ENCODE data around the gene TWNK. TPM values are rescaled to one million over a fixed set of nuclear protein-coding genes. Genes with fewer than 3 reads are reported as not detected.

TWNK gene
- total and polyA plus RNA-seq, 2 donors from 2014 or later, result 3.8 to 8.9 TPM

DNA sequence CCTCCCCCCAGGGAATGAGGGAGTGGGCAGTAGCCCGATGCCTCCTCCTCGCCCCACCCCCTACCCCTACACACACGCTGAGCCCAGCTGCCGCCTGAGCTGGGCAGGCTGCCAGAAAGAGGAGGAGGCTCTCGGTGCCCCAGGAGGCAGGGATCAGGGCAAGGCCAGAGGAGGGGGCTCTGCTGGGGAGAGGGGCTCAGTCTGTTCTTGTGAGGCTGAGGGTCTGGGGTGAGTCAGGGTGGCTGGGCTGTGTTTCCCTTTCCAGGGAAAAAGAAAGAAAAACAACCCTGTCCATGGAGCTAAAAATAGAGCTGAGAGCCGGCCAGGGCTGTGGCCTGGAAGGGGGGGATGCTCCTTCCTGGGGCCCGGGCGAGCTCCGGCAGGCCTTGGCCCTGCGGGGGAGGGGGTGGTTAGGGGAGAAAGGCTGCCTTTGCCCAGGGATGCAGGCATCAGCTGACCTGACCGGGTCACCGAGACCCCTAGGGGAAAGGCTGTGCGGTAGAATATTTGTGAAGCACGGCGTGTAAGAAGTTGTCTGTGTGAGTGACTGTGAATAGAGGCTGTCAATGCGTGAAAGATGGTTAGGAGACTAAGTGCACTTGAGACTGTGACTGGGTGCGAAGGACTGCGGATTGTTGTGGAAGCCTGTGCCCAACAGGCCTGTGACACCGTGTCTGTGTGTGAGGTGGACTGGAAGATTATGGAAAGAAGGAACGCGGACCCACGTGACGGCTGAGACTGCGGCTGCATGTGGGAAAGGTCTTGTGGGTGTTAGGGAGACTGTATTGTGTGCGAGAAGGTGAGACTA, 11.0 kb downstream of the TWNK start:
- Histone ChIP-seq H3K9me3 (ENCODE audit: control insufficient read depth in 2 of 3, insufficient read depth in 1 of 3, low read length in 3 of 3) (no peaks in the 10 kb centered on the region), H3K36me3 (ENCODE audit: control insufficient read depth in 2 of 3, insufficient read depth in 3 of 3, low read length in 3 of 3) (peaks cover 0 to 10% (median 9%) of the 10 kb centered on the region in 3 donors), H3K4me3 (ENCODE audit: low read length in 3 of 3) (peak overlapping the region; percentile 67 to 85 (median 74)), H3K4me1 (ENCODE audit: control insufficient read depth in 2 of 3, insufficient read depth in 2 of 3, low read depth in 1 of 3, low read length in 3 of 3) (peaks cover 7 to 32% (median 8%) of the 10 kb centered on the region in 3 donors), H3K27ac (ENCODE audit: low read depth in 2 of 2, low read length in 2 of 2) (peak overlapping the region; percentile 90 to 99), H3K27me3 (ENCODE audit: control insufficient read depth, insufficient read depth, low read length) (no peaks in the 10 kb centered on the region), H3K9ac (ENCODE audit: low read length in 3 of 3) (peak overlapping the region; percentile 53 to 82 (median 71))
- TF ChIP-seq, protein P1, sequence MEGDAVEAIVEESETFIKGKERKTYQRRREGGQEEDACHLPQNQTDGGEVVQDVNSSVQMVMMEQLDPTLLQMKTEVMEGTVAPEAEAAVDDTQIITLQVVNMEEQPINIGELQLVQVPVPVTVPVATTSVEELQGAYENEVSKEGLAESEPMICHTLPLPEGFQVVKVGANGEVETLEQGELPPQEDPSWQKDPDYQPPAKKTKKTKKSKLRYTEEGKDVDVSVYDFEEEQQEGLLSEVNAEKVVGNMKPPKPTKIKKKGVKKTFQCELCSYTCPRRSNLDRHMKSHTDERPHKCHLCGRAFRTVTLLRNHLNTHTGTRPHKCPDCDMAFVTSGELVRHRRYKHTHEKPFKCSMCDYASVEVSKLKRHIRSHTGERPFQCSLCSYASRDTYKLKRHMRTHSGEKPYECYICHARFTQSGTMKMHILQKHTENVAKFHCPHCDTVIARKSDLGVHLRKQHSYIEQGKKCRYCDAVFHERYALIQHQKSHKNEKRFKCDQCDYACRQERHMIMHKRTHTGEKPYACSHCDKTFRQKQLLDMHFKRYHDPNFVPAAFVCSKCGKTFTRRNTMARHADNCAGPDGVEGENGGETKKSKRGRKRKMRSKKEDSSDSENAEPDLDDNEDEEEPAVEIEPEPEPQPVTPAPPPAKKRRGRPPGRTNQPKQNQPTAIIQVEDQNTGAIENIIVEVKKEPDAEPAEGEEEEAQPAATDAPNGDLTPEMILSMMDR (IDR thresholded peaks at IDR 0.05; ENCODE audit: borderline replicate concordance, extremely low read depth, insufficient read depth), result no peak
- intact Hi-C loops (cut with DNase I), result no loop called here
- DNase-seq (peak; percentile 91 to 97 (median 95)), FAIRE-seq (no peak)

DNA sequence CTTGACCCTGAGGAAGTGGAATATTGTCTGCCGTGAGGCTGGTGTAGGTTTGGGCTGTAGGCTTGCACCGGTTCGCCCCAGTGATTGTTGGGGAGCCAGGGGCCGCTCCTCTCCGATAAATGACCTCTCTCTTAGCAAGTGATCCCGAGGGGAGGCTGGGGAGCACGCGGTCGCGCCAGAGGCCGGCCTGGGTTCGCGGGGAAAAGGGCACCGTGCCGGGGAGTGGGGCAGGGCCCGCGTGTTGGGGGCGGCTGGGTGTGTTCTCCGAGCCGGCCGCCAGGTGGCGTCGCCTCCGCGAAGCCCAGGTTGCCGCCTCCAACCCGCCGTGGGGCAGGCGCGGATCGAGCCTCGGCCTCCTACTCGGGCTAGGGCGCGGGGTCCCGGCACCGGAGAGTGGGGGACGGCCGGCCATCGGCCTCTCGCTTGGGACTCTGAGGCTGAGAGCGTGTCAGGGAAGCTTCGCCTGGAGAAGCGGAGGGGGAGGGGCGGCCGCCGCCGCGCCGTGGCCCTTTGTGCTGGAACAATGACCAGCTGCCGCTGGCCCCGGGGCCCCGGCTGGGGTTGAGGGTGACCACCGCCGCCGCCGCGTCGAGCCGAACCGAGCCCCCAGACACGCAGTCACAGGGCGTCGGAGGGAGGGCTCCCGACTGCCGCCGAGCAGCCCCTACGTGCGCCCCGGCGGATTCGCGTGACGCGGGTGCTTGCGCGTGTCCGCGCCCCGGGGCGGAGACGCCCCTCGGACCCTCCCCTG, 11.8 kb downstream of the TWNK start:
- H3K27me3 ChIP-seq (ENCODE audit: control insufficient read depth, insufficient read depth, low read length), result no peaks in the 10 kb centered on the region
- H3K9me3 ChIP-seq (ENCODE audit: control insufficient read depth in 2 of 3, insufficient read depth in 1 of 3, low read length in 3 of 3), result no peaks in the 10 kb centered on the region
- H3K4me3 ChIP-seq (ENCODE audit: low read length in 3 of 3), result peak overlapping the region; percentile 67 to 85 (median 73)
- peaks cover 7 to 32% (median 8%) of the 10 kb centered on the region in 3 donors for H3K4me1 ChIP-seq (ENCODE audit: control insufficient read depth in 2 of 3, insufficient read depth in 2 of 3, low read depth in 1 of 3, low read length in 3 of 3)
- H3K9ac ChIP-seq (ENCODE audit: low read length in 3 of 3), result peak overlapping the region; percentile 53 to 82 (median 71)
- intact Hi-C loops (cut with DNase I), result no loop called here
- peaks cover 0 to 13% (median 10%) of the 10 kb centered on the region in 3 donors for H3K36me3 ChIP-seq (ENCODE audit: control insufficient read depth in 2 of 3, insufficient read depth in 3 of 3, low read length in 3 of 3)
- TF ChIP-seq, protein P1 (IDR thresholded peaks at IDR 0.05; ENCODE audit: borderline replicate concordance, extremely low read depth, insufficient read depth), result peak; percentile 76
- DNase-seq (peak; percentile 85 to 94 (median 92)), FAIRE-seq (no peak)
- peak overlapping the region; percentile 90 to 99 for H3K27ac ChIP-seq (ENCODE audit: low read depth in 2 of 2, low read length in 2 of 2)

DNA sequence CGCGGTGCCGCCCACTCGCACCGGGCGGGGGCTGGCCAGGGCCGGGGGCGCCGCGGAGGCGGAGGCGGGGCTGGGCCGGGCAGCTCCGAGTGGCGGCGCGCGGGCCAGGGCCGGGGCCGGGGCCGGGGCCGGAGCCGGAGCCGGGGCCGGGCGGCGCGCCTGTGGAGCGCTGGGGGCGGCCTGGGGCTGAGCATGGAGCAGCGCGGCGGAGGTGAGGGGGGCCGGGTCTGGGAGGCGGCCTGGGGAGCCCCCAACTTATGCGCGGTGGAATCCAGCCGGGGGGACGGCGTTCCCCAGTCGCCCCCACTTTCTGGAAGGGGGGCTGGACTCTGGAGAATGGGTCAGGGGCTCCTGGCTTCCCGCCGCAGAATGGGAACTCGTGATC, 12.4 kb downstream of the TWNK start, which contains the start of gene LZTS2:
LZTS2 (plus strand) TSS at position 67 of the 385 bp plus-strand sequence. CDS start 2,731 bp downstream, outside the sequence.
- peak within 1 kb of the TSS; percentile 75 to 93 (median 81) for H3K4me3 ChIP-seq (ENCODE audit: low read length in 3 of 3)
- DNase-seq (no peak), FAIRE-seq (no peak)
- no peaks in the 10 kb centered on the region for H3K9me3 ChIP-seq (ENCODE audit: control insufficient read depth in 2 of 3, insufficient read depth in 1 of 3, low read length in 3 of 3)
- peaks cover 0 to 16% (median 10%) of the 10 kb centered on the region in 3 donors for H3K36me3 ChIP-seq (ENCODE audit: control insufficient read depth in 2 of 3, insufficient read depth in 3 of 3, low read length in 3 of 3)
- H3K27me3 ChIP-seq (ENCODE audit: control insufficient read depth, insufficient read depth, low read length), result no peaks in the 10 kb centered on the region
- peak within 1 kb of the TSS; percentile 98 to 99 for H3K27ac ChIP-seq (ENCODE audit: low read depth in 2 of 2, low read length in 2 of 2)
- intact Hi-C loops (cut with DNase I), result no loop called here
- H3K4me1 ChIP-seq (ENCODE audit: control insufficient read depth in 2 of 3, insufficient read depth in 2 of 3, low read depth in 1 of 3, low read length in 3 of 3), result peaks cover 7 to 32% (median 8%) of the 10 kb centered on the region in 3 donors
- peak within 1 kb of the TSS; percentile 54 to 99 (median 88) for H3K9ac ChIP-seq (ENCODE audit: low read length in 3 of 3)
- TF ChIP-seq, protein P1 (IDR thresholded peaks at IDR 0.05; ENCODE audit: borderline replicate concordance, extremely low read depth, insufficient read depth), result no peak
